LNCaP clone FGC (cell line): Measurements from ENCODE around the gene HHATL.

Experiments
- DNase-seq: peaks from one replicate; pipeline ENCODE4 v3.0.0-alpha.2; 2011; ENCODE audit warnings: low read depth
- H3K4me3 ChIP-seq: 2 replicates; pipeline ENCODE4 v1.5.1; 2011; ENCODE audit warnings: mild to moderate bottlenecking, low read depth, low read length, control low read depth
- CTCF ChIP-seq: IDR thresholded peaks from 2 replicates; pipeline ENCODE4 v1.5.1; 2012; ENCODE audit warnings: mild to moderate bottlenecking; ENCODE audit not compliant: control insufficient read depth, insufficient read depth; ENCODE audit errors: extremely low read depth

HHATL gene

GRCh38 chr3:42690766-42691680, 11.6 kb downstream of the HHATL start:
- no peak overlapping the region for H3K4me3 ChIP-seq
- TF ChIP-seq CTCF: no peak
- DNase-seq: no peak

DNA sequence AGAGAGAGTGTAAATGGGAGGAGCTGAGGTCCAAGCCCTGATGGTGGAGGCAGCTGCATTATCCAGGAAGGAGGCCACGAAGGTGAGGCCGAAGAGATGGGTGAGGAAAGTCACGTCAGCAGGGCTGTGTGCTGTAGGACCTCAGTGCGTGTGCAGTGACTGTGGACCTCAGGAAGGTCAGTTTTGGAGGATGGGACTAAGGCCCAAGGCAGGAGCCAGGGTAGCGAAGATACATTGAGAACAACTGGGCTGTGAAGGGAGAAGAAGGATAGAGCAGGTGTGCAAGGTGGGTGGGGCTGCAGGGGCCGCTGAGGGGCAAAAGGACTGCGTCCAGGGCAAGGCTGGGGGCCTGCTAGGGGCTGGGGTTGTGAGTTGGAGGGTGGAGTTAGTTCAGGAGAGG, 12.4 kb downstream of the HHATL start:
- H3K4me3 ChIP-seq: no peak overlapping the region
- DNase-seq: no peak

GRCh38 chr3:42689421-42690014, 13.1 kb downstream of the HHATL start:
- no peak for TF ChIP-seq CTCF
- H3K4me3 ChIP-seq: no peak overlapping the region
- DNase-seq: no peak

More for the DNA sequence above, 12.4 kb downstream of the HHATL start:
- no peak for TF ChIP-seq CTCF

DNA sequence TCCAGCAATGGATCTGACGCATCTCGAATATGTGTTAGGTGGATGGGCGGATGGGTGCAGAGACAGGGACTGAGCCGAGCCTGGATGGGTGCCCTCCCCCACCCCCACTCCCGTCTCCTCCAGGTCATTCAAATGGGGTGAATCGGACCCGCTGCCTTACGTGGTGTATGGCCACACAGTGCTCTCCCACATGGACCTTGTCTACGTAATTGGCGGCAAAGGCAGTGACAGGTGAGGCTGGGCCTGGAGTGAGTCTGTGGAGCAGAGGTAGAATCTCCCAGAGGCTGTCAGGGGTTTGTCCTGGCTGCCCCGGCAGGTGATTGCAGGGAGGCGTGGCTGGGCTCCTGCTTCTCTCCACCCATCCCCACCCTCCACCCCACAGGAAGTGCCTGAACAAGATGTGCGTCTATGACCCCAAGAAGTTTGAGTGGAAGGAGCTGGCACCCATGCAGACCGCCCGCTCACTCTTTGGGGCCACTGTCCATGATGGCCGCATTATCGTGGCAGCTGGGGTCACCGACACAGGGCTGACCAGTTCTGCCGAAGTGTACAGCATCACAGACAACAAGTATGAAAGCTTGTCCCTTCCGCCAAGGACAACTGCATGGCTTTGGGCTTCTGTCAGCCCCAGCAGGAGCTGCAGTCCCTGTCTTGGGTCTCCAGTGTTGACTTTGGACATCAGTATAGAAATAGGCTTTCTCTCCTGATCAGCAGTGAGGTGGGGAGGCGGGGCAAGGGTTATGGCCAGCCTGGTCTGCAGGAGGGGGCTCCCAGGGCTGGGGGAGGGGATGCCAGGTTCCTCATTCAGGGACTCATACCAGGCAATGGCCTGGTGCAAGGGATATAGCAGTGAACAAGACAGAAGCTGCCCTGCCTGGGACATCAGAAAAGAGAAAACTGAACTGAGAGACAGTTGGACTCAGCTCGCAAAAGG, 13.8 kb downstream of the HHATL start:
- no peak for DNase-seq
- no peak overlapping the region for H3K4me3 ChIP-seq
- TF ChIP-seq CTCF: no peak

DNA sequence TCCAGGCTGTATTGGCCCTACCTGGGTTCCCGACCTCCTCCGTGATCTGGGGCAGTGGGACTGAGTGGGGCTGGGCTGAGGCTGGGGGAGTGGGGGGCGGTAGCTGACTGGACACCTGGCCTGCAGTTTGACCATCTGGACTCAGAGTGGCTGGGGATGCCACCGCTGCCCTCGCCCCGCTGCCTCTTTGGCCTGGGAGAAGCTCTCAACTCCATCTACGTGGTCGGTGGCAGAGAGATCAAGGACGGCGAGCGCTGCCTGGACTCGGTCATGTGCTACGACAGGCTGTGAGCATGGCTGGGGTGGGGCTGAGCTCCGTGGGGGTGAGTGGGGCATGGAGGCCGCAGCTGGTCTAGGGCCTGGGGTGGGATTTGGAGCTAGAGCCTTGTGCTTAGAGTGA, 14.6 kb downstream of the HHATL start:
- no peak for TF ChIP-seq CTCF
- no peak for DNase-seq
- H3K4me3 ChIP-seq: no peak overlapping the region

GRCh38 chr3:42686832-42687650, 15.6 kb downstream of the HHATL start:
- no peak for DNase-seq
- TF ChIP-seq CTCF: no peak
- no peak overlapping the region for H3K4me3 ChIP-seq
